GM19455 (cell line): Measurements from ENCODE around the gene GGA1.
"Not testable (repeated sequence)": the region's sequence is repeated elsewhere in the genome, so short reads cannot be mapped to it uniquely, and the experiment has no call there.

Experiments used
- ATAC-seq: cut with Tn5 transposase; IDR thresholded peaks from one replicate; pipeline ENCODE4 v1.9.1; 2021; ENCODE audit not compliant: unreplicated experiment

Gene GGA1

DNA sequence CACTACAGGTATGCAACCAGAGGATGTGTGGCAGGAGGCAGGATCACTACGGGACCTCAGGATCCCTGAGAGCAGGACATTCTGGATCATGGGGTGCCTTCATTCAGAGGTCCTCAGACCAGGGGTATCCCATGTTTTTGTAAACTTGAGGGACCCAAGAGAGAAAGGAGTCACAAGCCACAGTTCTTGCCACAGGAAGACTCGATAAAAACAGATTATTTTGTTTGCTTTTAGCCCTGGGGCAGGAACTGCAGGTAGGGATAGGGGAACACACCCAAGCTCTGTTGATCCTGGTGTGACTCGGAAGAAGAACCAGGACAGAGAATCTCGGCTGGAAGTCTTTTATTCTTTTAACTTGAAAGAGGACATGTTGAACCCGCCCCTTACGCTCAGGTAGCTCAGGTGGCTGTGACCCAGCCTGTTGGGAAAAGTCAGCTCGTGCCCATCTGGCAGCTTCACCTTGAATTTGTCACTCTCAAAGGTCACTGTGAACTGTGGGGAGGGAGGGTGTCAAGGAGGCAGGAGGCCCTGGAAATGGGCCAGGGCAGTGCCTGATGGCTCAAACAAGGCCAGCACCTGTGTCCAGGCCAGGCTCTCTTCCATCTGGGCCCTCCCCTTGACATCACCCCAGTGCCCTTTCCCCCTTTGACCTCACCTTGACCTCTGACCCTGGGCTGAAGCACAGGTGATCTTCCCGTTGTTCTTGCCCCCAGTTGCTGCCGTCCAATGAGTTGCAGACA, 38.5 kb upstream of the GGA1 start:
- ATAC-seq: no peak

DNA sequence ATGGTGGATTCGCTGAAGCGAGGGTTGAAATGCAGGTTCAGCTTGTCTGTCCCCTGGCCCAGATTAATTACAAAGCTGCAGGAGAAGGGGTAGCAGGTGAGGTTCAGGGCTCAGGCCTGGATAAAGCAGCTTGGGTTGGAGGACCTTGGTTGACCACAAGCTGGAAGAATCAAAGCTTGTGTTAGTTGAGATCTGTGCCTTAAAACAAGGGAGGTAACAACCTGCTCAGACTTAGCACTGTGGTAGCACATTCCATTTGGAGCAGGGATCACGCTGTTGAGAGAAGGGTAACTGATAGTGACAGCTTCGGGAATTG, 38.0 kb upstream of the GGA1 start:
- no peak for ATAC-seq

DNA sequence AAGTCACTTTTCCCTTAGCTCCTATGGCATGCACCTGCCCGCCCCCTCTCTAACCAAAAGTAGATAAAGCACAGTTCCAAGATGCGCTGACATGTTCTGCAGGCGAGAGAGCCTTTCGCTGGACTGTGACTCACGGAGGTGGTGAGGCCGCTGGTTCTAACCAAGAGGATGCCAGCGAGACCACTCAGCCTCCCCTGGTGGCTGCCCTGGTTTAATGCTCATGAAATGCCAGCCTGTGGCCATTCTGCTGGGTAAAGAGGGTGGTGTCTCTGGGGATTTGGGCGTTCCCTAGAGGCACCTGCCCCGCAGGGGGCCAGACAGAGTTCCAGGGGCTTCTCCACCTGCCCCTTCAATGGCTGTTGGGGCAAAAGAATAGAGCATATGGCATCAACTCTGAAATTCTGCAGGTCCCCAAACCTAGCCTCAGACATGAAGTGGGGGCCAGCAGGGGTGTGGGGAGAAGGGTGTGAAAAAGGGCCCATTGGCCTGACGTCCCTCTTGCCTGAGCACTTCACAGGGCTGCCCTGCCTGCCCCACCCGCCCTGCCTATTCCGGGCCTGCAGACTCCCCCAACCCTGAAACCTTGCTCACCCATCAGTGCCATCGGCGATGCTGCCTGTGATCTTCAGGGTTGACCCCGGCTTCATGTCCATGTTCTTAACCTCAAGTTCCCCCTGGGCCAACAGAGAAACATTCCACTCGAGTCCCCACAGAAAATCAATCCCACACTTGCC, 37.2 kb upstream of the GGA1 start:
- no peak for ATAC-seq

DNA sequence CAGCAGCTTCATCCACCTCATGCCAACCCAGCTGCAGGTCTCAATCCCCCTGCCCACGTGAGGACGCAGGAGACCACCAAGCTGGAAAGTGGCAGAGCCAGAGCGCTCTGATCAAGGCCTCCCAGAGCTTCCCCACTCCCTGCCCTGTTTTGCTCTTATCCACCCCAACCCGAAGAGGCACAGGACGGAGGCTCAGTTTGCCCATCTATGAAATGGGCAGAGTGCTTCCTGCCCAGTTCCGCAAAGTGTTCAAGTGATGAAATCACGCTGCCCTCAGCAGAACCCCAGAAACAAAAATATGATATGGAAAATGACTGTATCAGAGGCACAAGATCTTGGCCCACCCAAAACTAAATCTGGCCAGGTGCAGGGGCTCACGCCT, 36.7 kb upstream of the GGA1 start:
- ATAC-seq: no peak

DNA sequence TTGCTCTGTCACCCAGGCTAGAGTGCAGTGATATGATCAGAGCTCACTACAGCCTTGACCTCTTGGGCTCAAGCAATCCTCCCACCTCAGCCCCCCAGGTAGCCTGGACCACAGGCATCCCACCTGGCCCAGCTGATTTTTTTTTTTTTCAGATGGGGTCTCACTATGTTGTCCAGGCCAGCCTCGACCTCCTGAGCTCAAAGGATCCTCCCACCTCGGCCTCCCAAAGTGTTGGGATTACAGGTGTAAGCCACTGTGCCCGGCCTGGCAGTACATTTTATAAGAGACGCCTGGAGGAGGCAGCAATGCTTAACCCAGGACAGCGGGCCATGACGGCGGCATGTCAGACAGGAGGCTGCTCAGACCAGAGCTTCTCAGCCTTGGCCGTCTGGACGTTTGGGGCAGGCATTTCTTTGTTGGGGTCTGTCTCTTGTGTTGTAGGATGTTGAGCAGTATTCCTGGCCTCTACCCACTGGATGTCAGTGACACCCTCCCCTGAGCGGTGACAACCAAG, 33.1 kb upstream of the GGA1 start:
- no peak for ATAC-seq

DNA sequence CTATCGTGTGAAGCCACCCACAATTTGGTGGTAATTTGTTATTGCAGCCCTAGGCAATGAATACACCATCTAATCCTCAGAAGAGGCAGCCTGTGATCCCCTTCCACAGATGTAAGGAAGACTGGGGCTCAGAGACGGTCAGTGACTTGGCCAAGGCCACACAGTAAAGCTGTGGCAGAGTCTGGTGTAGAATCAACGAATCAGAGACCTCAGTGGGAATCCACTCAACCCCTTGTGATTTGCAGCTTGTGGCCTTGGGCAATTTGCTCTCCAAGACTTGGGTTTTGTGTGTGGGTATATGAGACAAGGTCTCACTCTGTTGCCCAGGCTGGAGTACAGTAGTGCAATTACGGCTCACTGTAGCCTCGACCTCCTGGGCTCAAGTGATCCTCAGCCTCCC, 30.6 kb upstream of the GGA1 start:
- no peak for ATAC-seq

DNA sequence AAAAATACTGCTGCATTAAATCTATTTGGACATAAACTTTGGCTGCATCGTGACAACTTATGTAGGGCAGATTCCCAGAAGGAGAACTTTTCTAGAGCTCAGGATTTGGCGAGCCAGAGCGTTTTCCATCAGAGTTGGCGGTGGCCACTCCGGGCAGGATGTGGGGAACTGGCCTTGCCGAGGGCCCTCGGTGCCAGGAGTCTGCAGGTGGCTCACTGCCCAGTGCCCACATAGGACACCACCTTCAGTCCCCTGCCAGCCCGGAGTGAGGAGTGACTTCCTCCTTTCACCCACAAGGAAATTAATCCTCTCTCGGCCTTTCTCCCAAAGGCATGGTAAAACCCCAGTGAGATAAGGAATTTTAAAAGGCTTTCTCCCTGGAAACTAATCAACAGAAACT, 27.1 kb upstream of the GGA1 start:
- ATAC-seq: no peak

GRCh38 chr22:37582526-37582925, 26.1 kb upstream of the GGA1 start:
- no peak for ATAC-seq

- ATAC-seq: no peak
Measured at GRCh38 chr22:37588546-37589215, 20.0 kb upstream of the GGA1 start.

GRCh38 chr22:37589636-37590035, 19.0 kb upstream of the GGA1 start:
- no peak for ATAC-seq

DNA sequence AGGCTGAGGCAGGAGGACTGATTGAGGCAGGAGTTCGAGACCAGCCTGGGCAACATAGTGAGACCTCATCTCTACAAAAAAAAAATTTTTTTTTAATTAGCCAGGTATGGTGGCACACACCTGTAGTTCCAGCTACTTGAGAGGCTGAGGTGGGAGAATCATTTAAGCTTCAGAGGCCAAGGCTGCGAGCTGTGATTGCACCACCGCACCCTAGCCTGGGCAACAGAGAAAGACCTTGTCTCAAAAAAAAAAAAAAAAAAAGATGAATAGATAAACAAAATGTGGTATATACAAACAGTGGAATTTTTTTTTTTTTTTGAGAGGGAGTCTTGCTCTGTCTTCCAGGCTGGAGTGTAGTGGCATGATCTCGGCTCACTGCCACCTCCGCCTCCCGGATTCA, 17.6 kb upstream of the GGA1 start:
- not testable (repeated sequence) for ATAC-seq

DNA sequence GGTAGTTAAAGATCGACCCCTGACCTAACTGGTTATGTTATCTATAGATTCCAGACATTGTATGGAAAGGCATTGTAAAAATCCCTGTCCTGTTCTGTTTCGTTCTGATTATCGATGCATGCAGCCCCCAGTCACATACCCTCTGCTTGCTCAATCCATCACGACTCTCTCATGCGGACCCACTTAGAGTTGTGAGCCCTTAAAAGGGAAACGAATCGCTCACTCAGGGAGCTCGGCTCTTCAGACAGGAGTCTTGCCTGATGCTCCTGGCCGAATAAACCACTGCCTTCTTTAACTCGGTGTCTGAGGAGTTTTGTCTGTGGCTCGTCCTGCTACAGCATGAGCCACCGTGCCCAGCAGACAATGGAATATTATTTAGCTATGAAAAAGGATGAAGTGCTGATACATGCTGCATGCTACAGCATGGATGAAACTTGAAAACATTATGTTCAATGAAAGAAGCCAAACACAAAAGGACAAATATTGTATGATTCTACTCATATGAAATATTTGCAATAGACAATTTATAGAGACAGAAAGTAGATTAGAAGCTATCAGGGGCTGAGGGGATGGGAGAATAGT, 16.7 kb upstream of the GGA1 start:
- no peak for ATAC-seq

DNA sequence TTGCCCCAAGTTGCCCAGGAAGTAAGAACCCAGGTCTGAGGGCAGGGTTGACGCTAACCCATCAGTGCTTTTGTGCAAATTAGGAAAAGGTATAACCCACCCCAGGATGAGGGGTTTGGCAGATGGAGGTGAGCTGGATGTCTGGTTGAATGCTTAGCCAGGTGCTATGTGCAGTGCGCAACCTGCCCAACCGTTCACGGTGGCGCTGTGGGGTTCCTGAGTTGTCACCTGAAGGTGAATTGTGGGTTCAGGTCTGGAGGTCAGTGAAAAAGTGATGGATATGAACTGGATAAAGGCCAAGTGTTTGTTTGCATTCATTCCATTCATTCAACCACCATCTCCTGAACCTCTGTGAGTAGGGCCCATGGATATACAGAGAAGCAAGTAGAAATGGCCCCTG, 14.4 kb upstream of the GGA1 start:
- ATAC-seq: no peak

- ATAC-seq: no peak
Measured at GRCh38 chr22:37599153-37599552, 9.5 kb upstream of the GGA1 start.

GRCh38 chr22:37601203-37601539, 7.5 kb upstream of the GGA1 start:
- no peak for ATAC-seq

- ATAC-seq: no peak
Measured at GRCh38 chr22:37601540-37602442, 6.8 kb upstream of the GGA1 start.

DNA sequence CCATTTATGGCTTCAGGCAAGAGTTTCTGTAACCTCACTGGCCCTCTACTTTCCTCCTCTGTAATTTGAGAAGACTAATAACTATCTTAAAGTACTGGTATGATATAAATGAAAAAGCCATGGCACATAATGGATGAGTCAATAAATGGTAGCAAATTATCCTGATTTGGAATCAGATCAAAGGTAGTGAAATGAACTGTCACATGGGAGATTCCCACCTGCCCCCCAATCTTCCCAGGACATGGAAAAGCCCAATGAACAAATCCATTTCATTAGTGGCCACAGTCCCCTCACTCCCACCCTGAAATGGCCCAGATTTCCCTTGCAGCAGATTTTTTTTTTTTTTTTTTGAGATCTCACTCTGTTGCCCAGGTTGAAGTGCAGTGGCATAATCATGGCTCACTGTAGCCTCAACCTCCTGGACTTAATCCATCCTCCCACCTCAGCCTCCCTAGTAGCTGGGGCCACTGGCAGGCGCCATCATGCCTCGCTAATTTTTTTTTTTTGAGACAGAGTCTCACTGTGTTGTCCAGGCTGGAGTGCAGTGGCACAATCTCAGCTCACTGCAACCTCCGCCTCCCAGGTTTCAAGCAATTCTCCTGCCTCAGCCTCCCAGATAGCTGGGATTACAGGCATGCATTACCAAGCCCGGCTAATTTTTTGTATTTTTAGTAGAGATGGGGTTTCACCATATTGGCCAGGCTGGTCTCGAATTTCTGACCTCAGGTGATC, 5.9 kb upstream of the GGA1 start:
- ATAC-seq: not testable (repeated sequence)

DNA sequence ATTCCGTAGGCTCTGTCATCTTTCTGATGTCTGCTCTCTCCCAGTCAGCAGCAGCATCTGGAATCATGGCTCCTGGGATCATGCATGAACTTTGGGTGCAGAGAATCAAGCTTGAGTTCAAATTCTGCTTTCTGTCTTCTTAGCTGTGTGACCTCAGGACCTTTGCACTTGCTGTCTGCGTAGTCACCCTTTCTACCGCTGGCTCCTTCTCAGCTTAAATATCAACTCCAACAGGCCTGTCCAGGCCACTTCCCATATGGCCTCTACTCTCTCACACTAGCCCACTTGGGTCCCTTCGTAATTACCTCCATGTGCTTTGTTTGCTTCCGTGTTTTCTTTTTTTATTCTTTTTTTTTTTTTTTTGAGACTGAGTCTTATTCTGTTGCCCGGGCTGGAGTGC, 4.6 kb upstream of the GGA1 start:
- ATAC-seq: no peak

DNA sequence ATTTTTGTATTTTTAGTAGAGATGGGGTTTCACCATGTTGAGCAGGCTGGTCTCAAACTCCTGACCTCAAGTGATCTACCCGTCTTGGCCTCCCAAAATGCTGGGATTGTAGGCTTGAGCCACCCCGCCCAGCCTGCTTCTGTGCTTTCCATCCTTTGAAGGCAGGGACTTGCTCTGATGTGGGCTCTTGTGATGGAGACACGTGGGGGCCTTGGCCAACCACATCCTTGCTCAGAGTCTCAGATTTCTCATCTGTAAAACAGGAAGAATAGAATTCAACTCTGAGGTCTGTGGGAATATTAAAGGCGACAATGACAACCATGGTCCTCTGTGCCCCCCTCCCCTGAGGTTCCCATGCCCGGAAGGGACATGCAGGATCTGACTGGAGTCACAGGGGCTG, 3.8 kb upstream of the GGA1 start:
- no peak for ATAC-seq
